PC-9 (cell line): Measurements from ENCODE around the gene FAM181B.

Source experiments
- EZH2 ChIP-seq: fragments of 200-600 bp; sonication (generic); IDR thresholded peaks from 2 replicates; pipeline ENCODE4 v1.8.0; 2017; ENCODE audit warnings: antibody characterized with exemption, low read depth
- TF ChIP-seq, protein P1 (sequence below): fragments of 200-600 bp; sonication (generic); conservative IDR thresholded peaks from 2 replicates; pipeline ENCODE4 v1.6.1; 2017; ENCODE audit warnings: mixed run types, antibody characterized with exemption, mild to moderate bottlenecking, moderate library complexity

DNA sequence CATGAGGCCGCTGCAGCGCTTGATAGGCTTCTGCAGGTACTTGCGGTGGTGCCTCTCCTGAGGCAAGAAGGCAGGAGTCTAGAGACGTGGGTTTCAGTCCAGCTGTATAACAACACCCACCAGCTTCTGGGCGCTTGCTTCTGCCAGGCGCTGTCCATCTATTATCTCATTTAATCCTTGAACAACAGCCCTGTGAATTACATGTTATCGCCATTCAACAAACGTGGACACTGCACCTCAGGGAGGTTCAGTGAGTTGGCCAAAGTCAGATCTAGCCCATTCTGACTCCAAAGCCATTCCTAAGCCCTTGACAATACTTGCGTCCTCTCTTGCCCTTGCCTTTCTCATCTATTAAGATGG is 436 bp upstream of the FAM181B start:
- TF ChIP-seq, protein P1, sequence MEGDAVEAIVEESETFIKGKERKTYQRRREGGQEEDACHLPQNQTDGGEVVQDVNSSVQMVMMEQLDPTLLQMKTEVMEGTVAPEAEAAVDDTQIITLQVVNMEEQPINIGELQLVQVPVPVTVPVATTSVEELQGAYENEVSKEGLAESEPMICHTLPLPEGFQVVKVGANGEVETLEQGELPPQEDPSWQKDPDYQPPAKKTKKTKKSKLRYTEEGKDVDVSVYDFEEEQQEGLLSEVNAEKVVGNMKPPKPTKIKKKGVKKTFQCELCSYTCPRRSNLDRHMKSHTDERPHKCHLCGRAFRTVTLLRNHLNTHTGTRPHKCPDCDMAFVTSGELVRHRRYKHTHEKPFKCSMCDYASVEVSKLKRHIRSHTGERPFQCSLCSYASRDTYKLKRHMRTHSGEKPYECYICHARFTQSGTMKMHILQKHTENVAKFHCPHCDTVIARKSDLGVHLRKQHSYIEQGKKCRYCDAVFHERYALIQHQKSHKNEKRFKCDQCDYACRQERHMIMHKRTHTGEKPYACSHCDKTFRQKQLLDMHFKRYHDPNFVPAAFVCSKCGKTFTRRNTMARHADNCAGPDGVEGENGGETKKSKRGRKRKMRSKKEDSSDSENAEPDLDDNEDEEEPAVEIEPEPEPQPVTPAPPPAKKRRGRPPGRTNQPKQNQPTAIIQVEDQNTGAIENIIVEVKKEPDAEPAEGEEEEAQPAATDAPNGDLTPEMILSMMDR = no peak
- no peak for TF ChIP-seq EZH2
